Fibroblast of lung (primary cell): ENCODE data around the gene CERS5.

Experiments used
- CTCF ChIP-seq, 2 donors: IDR thresholded peaks in 1 of 2; conservative IDR thresholded peaks in 1 of 2; 1 replicate in 1 of 2; 2 replicates in 1 of 2; pipeline ENCODE4 v1.5.1; 2011 to 2012; ENCODE audit warnings: low read length in 2 of 2, control low read depth in 1 of 2, inconsistent platforms in 1 of 2, low read depth in 1 of 2, mild to moderate bottlenecking in 1 of 2
- EZH2 ChIP-seq: IDR thresholded peaks from 2 replicates; pipeline ENCODE4 v1.5.1; 2012; ENCODE audit warnings: low read length, control low read depth, mild to moderate bottlenecking; ENCODE audit errors: missing control alignments

- no peak for TF ChIP-seq CTCF (conservative IDR thresholded peaks at IDR 0.05 in 1 of 2, IDR thresholded peaks at IDR 0.05 in 1 of 2; ENCODE audit: low read depth in 1 of 2, low read length in 2 of 2)
- TF ChIP-seq EZH2 = no peak
Observed at GRCh38 chr12:50111395-50111692, 55.8 kb downstream of the CERS5 start.
